Activated T-cell treated with anti-CD3 and anti-CD28 coated beads, Interleukin-2, amount 50 U/mL, for 1 hour (primary cell): ENCODE results near the gene PIM1.
A peak's percentile ranks its signal among the peaks of the same experiment; 100 is the strongest.
"Not testable (repeated sequence)": the region's sequence is repeated elsewhere in the genome, so short reads cannot be mapped to it uniquely, and the experiment has no call there.

ENCODE experiments used
- DNase-seq: peaks from one replicate; pipeline ENCODE4 v3.0.0-alpha.2; 2020

The PIM1 gene

DNA sequence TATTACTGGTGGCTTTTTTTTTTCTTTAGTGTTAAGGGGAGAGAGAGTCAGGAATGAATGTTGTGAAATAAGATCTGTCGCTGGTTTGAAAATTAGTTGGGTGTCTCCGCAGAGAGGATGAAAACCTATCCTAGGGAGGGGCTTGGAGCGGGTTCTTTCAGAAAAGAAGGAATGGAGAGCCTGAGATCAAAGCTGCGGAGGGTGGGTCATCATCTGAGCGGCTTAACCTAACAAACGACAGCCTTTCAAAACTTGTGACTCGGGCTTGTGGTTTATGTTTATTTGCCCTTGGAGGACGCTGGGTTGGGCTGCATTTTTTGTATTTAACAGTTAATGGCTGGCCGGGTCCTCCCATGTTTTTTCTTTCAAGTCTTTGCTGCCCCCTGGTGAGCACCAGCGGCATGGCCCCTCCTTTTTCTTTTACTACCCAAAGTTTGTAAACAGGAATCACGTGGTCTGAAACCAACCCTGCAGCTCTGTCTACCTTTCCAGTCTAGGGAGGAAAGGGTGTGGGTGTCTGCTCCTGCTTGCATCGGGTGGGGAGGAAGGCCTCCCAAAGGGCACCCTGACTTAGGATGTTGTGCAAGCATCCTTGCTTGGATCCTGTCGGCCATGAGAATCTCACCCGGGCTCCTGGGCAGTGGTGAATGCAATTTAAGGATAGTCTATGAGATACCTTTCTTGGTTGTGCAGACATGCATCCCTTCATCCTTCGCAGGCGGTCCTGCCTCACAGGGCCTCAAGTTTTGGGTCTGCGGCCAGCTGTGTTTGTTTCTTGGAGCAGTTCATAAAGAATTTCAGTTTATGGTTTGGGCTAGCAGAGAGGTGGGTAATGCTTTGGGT lies 2.2 kb downstream of the PIM1 start:
- DNase-seq: peak; percentile 92

DNA sequence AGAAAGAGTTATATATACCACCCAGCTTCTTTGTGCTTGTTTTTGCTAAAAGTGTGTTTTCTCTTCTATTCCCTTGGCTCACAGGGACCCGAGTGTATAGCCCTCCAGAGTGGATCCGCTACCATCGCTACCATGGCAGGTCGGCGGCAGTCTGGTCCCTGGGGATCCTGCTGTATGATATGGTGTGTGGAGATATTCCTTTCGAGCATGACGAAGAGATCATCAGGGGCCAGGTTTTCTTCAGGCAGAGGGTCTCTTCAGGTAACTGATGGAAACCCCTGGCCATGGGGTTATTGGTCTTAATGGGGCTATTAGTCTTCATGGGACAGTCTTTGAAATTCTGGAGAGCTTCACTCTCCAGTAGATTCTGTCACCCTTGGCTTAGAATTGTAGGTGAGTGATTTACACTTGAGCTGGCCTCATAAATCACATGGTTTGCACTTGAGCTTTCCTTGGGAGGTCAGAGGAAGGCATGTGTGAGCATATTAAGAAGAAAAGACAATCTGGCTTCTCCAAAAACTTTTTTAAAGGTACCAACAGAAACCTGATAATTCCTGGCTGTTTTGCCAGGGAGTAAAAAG lies 3.0 kb downstream of the PIM1 start:
- no peak for DNase-seq

DNA sequence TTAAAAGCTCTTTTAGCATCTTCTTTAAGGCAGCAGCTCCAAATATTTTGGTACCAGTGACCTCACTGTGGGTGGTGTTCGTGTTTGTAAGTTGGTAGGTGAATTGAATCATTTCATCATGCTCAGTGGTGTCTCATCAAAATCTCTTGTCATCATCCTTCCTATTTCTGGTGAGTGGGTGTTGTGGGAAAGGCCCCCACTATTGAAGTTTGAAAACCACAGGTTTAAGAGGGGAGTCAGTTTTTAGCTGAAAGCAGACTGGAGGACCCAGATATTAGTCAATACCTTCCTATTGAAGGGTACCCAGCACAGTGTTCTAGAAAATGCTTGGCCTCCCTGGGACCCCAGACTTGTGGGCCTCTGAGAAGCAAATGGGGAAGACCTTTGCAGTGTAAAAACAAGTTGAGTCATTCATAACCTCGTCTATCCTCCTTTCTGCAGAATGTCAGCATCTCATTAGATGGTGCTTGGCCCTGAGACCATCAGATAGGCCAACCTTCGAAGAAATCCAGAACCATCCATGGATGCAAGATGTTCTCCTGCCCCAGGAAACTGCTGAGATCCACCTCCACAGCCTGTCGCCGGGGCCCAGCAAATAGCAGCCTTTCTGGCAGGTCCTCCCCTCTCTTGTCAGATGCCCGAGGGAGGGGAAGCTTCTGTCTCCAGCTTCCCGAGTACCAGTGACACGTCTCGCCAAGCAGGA lies 3.7 kb downstream of the PIM1 start:
- peak; percentile 50 for DNase-seq

DNA sequence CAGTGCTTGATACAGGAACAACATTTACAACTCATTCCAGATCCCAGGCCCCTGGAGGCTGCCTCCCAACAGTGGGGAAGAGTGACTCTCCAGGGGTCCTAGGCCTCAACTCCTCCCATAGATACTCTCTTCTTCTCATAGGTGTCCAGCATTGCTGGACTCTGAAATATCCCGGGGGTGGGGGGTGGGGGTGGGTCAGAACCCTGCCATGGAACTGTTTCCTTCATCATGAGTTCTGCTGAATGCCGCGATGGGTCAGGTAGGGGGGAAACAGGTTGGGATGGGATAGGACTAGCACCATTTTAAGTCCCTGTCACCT lies 4.2 kb downstream of the PIM1 start:
- no peak for DNase-seq

DNA sequence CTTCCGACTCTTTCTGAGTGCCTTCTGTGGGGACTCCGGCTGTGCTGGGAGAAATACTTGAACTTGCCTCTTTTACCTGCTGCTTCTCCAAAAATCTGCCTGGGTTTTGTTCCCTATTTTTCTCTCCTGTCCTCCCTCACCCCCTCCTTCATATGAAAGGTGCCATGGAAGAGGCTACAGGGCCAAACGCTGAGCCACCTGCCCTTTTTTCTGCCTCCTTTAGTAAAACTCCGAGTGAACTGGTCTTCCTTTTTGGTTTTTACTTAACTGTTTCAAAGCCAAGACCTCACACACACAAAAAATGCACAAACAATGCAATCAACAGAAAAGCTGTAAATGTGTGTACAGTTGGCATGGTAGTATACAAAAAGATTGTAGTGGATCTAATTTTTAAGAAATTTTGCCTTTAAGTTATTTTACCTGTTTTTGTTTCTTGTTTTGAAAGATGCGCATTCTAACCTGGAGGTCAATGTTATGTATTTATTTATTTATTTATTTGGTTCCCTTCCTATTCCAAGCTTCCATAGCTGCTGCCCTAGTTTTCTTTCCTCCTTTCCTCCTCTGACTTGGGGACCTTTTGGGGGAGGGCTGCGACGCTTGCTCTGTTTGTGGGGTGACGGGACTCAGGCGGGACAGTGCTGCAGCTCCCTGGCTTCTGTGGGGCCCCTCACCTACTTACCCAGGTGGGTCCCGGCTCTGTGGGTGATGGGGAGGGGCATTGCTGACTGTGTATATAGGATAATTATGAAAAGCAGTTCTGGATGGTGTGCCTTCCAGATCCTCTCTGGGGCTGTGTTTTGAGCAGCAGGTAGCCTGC lies 4.8 kb downstream of the PIM1 start:
- DNase-seq: no peak

DNA sequence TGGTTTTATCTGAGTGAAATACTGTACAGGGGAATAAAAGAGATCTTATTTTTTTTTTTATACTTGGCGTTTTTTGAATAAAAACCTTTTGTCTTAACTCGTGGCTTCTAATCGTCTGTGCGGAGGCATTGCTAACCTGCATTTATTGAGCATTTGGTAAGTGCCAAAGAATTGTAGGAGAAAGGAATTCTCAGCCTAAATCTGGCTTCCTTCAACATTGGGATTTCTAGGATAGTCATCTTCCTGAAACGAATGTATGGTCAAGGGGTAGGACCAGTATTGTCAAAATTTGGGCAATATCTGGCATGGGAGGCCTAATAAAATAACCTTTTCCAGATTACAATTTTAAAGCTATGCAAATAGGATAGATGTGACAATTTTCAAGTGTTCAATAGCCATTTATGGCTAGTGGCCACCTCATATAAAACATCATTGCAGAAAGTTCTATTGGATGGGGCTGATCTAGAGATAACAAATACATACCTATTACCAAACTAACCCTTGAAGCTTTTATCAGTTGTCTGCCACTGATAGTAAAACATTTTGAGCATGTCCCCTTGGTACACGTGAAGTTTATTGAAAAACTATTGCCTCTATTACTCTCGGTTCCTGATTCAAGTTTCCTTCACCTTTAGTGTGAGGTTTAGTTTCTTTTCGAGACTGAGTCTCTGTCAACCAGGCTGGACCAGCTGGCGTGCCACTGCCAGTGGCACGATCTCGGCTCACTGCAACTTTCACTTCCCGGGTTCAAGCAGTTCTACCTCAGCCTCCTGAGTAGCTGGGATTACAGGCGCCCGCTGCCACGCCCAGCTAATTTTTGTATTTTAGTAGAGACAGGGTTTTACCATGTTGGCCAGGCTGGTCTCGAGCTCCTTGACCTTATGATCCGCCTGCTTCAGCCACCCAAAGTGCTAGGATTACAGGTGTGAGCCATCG lies 5.6 kb downstream of the PIM1 start:
- peak; percentile 37 for DNase-seq

DNA sequence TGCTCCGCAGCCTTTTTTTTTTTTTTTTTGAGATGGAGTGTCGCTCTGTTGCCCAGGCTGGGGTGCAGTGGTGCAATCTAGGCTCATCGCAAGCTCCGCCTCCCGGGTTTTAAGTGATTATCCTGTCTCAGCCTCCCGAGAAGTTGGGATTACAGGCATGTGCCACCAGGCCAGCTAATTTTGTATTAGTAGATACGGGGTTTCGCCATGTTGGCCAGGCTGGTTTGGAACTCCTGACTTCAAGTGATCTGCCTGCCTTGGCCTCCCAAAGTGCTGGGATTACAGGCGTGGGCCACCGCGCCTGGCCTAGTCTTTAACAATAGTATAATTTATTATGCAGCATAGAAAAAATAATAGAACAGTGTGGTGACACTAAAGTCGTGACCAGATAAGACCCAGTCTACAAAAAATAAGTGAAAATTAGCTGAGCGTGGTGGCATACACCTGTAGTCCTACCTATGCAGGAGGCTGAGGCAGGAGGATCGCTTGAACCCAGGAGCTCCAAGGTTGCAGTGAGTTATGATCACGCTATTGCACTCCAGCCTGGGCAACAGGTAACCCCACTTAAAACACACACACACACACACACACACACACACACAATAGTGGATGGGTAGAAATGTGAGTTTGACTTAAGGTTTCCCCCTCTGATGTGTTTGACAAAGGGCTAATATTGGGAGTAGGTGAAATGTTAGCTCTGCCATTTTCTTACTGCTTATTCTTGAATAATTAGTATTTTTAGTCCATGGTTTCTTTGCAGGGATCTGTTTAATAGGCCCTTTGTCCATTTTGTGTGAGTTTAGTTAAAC lies 6.5 kb downstream of the PIM1 start:
- no peak for DNase-seq

DNA sequence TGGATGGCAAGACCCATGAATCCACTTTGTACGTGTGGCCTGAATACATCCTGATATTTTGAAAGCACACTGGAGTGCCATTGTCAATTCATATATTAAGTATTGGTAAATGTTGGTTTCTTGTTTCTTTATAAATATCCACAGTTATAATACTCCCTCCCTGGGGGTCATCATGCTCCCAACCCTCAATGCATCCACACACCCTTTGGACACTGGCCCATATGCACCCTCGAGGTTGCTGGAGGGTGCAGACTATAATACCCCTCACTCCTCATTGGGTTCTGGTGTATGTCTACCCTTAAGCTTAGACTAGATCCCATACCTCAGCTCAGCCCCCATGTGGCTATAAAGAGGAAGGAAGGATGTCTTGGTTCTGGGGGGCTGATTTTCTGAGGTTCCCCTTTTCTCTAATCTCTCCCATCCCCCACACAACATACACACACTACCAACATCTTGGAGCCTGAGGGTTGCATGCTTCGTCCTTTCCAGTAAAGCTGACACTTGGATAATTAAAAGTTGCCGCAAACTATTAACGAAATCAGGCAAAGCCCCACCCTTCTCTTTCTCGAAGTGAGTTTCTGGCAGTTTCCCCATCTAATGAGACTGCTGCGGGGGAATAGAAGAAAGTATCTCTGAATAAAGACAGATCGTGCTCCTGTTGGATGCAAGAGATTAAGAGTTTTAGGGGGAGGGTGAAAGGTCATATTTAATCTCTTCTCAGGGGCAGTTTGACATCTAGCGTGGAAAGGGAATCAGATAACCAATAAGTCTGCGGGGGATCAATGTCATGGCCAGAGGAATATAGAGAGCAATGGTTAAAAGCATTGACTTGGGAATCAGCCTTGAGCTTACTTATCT lies 7.4 kb downstream of the PIM1 start:
- no peak for DNase-seq

DNA sequence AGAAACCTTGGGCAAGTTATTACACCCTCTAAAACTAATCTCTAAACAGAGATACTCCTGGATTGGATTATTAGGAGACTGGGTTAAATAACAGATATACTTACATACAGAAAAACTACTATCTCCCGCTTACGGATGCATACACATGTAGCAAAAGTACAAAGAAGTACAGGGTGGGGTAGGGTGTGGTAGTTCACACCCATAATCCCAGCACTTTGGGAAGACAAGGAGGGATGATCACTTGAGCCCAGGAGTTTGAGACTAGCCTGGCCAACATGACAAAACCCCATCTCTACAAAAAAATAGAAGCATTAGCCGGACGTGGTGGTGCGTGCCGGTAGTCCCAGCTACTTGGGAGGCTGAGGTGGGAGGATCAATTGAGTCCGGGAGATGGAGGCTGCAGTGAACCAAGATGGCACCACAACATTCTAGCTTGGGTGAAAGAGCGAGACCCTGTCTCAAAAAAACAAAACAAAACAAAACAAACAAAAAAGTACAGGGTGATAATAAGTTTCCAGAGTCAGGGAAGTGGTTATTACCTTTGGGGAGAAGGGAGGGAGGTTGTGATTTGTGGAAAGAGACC lies 8.1 kb downstream of the PIM1 start:
- no peak for DNase-seq

DNA sequence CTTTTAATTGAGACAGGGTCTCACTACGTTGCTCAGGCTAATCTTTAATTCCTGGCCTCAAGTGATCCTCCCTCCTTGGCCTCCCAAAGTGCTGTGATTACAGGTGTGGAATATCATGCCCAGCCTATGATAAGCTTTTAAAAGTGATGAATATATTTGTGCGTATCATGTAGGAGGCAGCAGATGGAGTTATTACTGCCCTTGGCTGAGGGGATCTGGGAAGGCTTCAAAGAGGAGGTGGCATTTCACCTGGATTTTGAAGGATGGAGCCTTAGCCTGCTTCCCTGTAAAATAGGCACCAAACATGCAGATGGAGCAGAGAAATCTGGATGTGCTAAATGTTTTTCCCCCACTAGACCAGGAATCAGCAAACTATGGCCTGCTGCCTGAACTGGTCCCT lies 10.1 kb downstream of the PIM1 start:
- DNase-seq: no peak

DNA sequence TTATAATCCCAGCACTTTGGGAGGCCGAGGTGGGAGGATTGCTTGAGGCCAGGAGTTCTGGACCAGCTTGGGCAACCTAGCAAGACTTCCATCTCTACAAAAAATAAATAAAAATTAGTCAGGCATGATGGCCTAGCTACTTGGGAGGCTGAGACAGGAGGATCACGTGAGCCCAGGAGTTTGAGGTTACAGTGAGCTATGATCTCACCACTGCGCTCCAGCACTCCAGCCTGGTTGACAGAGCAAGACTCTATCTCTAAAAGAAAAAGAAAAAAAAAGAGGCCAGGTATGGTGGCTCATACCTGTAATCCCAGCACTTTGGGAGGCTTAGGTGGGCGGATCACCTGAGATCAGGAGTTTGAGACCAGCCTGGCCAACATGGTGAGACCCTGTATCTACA lies 10.7 kb downstream of the PIM1 start:
- DNase-seq: not testable (repeated sequence)

DNA sequence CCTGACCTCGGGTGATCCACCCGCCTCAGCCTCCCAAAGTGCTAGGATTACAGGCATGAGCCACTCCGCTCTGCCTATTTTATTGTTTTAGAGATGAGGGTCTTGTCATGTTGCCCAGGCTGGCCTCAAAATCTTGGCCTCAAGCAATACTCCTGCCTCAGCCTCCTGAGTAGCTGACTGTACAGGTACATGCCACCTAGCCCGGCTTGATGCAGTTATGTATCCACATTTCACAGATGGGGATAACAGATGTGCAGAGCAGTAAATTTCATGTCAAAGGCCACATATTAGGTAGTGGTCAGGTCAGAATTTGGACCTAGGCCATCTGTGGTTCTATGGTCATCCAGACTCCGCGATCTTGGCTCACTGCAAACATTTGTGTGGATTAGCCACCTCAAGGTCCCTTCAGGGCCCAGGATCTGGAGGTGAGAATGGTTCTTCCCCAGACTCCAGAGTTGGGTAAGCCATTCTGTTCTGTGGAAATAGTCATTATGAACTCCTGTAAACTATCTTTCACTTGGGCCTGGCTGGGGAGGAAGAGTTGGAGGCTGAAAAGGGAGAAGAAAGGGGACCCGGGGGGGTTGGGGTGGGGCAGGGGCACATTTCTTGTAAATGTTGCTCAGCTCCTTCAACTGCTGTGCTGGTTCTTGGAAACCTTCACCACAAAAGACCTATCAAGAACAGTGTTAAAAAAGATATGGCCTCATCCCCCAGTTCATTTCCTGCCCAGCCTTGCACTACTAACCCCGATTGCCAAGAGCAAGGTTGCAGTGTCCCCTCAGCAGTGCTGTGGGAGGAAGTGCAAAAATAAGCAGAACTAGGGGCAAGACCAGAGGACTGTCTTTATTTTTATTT lies 13.0 kb downstream of the PIM1 start:
- DNase-seq: peak; percentile 60

DNA sequence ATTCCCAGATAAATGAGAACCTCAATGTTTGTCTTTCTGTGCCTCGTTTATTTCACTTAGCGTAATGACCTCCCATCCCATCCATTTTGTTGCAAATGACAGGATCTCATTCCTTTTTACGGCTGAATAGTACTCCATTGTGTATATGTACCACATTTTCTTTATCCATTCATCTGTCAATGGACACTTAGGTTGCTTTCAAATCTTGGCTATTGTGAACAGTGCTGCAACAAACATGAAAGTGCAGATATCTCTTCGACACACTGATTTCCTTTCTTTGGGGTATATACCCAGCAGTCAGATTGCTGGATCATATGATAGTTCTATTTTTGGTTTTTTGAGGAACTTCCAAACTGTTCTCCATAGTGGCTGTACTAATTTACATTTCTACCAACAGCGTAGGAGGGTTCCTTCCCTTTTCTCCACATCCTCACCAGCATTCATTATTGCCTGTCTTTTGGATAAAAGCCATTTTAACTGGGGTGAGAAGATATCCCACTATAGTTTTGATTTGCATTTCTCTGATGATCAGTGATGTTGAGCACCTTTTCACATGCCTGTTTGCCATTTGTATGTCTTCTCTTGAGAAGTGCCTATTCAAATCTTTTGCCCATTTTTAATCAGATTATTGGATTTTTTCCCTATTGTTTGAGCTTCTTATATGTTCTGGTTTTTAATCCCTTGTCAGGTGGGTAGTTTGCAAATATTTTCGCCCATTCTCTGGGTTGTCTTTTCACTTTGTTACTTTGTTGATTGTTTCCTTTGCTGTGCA lies 16.2 kb downstream of the PIM1 start:
- DNase-seq: not testable (repeated sequence)

DNA sequence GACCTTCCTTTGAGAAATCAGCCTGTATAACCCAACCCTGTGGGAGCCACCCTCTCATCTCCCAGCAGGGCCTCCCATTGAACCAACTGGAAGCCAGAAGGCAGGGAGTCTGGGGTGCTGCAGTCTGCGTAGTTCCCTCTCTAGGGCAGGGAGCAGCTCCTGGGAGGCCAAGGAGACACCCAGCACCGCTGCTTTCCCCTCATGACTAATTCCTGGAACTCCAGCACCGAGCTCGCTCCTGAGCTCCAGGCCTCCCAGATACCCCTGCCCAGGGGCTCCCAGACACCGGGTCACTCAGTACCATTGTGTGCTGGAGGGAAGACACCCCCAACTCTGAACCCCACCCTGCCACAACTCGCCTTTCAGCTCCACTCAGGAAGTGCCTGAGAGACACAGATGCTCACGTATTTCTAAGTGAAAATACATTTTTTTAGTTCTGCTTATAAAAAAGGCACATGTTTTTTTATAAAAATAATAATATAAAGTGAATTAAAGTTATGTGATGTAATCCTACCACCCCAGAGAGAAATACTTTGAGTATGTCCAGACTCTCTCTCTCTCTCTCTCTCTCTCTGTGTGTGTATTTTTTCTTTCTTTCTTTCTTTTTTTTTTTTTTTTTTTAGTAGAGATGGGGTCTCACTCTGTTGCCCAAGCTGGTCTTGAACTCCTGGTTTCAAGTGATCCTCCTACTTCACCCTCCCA lies 17.5 kb downstream of the PIM1 start:
- no peak for DNase-seq

DNA sequence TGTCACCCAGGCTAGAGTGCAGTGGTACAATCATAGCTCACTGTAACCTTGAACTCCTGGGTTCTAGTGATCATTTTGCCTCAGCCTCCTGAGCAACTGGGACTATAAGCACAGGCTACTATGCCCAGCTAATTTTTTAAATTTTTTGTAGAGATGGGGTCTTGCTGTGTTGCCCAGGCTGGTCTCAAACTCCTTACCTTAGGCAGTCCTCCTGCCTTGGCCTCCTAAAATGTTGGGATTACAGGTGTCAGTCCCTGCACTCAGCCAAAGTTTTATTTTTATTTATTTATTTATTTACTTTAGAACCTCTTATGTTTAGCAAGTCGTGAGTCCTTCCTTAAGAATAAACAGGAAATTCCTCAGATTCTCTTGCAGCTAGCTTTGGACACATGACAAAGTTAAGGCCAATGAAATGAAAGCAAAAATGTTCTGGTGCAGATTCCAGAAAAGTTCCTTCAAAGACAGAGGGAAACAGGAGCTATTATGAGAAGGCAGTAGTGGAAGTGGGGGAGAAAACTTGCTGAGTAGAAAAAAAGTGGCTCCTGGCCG lies 19.1 kb downstream of the PIM1 start:
- DNase-seq: no peak

DNA sequence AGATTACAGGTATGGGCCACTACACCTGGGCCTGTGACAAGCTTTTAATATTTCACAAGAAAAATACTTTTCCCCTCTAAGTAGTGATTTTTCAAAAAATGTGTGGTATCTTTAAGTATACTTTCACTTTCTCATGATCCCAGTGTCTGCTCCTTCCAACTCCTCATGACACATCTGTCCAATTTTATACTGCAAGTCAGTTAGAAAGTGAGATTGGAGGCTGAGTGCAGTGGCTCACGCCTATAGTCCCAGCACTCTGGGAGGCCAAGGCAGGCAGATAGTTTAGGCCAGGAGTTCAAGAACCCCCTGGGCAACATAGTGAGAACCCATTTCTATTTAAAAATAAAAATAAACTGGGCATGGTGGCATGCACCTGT lies 20.2 kb downstream of the PIM1 start:
- DNase-seq: no peak

DNA sequence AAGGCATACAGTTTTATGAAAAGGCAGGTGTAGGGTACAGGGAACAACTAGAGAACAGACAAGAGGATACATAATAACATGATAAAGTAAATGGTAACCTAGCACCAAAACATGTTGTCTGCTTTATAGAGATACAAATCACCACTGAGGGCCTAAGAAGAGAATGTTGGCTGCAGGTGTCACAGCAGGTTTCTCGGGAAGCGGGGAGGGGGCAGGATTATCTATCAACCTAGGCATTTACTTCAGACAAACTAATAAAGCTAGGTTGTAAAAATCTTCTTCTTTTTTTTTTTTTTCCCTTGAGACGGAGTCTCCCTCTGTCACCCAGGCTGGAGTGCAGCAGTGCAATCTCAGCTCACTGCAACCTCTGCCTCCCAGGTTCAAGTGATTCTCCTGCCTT lies 22.7 kb downstream of the PIM1 start:
- no peak for DNase-seq
